ENCODE results near the gene PPP4R2.

DNA sequence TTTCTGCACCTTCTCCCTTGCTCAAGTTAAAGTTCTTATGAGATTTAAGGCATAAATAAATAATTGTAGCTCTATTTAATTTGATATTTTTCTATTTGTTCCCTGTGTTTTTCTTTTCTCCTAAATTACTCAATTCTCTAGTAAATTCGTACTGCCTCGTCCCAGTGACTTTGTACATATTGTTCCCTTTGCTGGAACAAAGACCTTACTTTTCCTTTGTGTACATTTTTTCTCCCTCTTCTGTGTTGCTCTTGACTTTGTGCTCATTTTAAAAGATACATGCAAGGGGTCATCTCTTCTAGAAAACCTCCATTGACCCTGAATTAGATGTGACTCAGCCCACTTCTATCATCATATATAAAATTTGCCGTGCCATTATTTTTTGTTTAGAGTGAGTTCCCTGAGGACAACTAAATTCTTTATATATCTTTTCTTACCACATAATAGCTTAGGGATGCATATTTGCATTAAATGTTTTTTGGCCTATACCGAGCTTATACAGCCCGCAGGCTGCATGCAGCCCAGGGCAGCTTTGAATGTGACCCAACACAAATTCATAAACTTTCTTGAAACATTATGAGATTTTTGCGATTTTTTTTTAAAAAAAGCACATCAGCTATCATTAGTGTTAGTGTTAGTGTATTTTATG lies 29.6 kb downstream of the PPP4R2 start:
- TF ChIP-seq, protein P1, sequence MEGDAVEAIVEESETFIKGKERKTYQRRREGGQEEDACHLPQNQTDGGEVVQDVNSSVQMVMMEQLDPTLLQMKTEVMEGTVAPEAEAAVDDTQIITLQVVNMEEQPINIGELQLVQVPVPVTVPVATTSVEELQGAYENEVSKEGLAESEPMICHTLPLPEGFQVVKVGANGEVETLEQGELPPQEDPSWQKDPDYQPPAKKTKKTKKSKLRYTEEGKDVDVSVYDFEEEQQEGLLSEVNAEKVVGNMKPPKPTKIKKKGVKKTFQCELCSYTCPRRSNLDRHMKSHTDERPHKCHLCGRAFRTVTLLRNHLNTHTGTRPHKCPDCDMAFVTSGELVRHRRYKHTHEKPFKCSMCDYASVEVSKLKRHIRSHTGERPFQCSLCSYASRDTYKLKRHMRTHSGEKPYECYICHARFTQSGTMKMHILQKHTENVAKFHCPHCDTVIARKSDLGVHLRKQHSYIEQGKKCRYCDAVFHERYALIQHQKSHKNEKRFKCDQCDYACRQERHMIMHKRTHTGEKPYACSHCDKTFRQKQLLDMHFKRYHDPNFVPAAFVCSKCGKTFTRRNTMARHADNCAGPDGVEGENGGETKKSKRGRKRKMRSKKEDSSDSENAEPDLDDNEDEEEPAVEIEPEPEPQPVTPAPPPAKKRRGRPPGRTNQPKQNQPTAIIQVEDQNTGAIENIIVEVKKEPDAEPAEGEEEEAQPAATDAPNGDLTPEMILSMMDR (IDR thresholded peaks at IDR 0.05): no peak
- no peak for TF ChIP-seq EZH2 (IDR thresholded peaks at IDR 0.05; ENCODE audit: borderline replicate concordance, insufficient read depth, low read depth, low read length, poor library complexity, severe bottlenecking)
